Measurements from ENCODE around the gene COL18A1.

DNA sequence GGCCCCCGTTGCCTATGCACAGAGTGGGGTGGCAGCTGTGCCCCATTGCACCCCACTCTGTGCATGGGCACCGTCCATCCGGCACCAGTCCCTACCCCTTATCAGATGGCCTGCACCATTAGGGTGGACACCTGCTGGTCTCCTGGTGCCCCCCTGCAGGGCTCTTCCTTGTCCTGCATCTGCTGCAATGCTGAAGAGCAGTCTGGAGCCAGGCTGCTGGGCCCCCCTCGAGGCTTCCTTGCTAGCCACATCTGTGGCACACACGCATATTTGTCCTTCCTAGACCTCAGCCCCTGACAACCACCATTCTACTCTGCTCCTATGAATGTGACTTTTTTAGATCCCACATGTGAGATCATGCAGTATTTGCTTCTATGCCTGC lies 56.4 kb downstream of the COL18A1 start:
- TF ChIP-seq POLR2A (IDR thresholded peaks at IDR 0.05) (no peak), CTCF (IDR thresholded peaks at IDR 0.05) (no peak), POLR2AphosphoS5 (IDR thresholded peaks at IDR 0.05) (no peak)

All from sigmoid colon (tissue), 4 donors.